VCaP (cell line): Measurements from ENCODE around the gene MRPL16.

Experiments
- H3K27ac ChIP-seq: fragments of 450-650 bp; 2 replicates; pipeline ENCODE4 v1.5.1; 2017
- TF ChIP-seq, protein P1 (sequence below): fragments of 450-650 bp; conservative IDR thresholded peaks from 2 replicates; pipeline ENCODE4 v1.5.1; 2017; ENCODE audit warnings: mild to moderate bottlenecking, moderate library complexity

MRPL16 gene

GRCh38 chr11:59779487-59779886, 31.1 kb downstream of the MRPL16 start:
- TF ChIP-seq, protein P1, sequence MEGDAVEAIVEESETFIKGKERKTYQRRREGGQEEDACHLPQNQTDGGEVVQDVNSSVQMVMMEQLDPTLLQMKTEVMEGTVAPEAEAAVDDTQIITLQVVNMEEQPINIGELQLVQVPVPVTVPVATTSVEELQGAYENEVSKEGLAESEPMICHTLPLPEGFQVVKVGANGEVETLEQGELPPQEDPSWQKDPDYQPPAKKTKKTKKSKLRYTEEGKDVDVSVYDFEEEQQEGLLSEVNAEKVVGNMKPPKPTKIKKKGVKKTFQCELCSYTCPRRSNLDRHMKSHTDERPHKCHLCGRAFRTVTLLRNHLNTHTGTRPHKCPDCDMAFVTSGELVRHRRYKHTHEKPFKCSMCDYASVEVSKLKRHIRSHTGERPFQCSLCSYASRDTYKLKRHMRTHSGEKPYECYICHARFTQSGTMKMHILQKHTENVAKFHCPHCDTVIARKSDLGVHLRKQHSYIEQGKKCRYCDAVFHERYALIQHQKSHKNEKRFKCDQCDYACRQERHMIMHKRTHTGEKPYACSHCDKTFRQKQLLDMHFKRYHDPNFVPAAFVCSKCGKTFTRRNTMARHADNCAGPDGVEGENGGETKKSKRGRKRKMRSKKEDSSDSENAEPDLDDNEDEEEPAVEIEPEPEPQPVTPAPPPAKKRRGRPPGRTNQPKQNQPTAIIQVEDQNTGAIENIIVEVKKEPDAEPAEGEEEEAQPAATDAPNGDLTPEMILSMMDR, result no peak
- no peak overlapping the region for H3K27ac ChIP-seq

GRCh38 chr11:59778122-59778521, 32.5 kb downstream of the MRPL16 start:
- TF ChIP-seq, protein P1, result no peak
- no peak overlapping the region for H3K27ac ChIP-seq

DNA sequence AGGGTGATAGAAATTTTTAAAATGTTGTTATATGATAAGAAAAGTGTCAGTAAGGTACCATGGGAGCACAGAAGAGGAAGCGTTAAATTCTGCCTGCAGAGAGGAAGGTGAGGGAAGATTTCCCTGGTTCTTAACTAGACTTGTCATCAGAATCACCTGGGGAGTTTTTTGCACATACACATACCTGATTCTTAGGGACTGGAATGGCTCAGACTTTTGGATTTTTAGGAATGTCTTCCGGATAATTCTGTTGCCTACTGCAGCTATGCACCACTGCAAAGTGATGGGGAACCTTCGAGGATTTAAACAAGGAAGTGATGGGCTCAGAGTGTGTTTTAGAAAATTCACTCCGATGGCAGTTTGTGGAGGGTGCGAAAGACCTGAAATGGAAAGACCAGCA, 33.5 kb downstream of the MRPL16 start:
- peak overlapping the region; percentile 50 for H3K27ac ChIP-seq
- TF ChIP-seq, protein P1, result no peak

GRCh38 chr11:59776210-59777066, 34.1 kb downstream of the MRPL16 start:
- TF ChIP-seq, protein P1, result no peak
- peak overlapping the region; percentile 50 for H3K27ac ChIP-seq

DNA sequence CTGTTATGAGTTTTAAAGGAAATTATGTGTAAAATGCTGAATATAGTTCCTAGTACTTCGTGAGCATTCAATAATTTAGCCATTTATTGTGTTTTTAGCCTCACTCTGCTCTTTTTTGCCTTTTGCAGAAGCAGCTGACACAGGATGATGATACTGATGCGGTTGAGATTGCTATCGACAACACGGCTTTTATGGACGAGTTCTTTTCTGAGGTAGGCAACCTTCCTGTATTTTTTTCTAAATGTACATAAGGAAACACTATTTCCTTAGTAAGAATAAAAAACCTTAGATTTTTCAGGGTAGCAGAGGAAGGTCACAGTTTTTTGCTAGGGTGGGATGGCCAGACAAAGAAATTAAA, 37.5 kb downstream of the MRPL16 start:
- TF ChIP-seq, protein P1, result no peak
- no peak overlapping the region for H3K27ac ChIP-seq

DNA sequence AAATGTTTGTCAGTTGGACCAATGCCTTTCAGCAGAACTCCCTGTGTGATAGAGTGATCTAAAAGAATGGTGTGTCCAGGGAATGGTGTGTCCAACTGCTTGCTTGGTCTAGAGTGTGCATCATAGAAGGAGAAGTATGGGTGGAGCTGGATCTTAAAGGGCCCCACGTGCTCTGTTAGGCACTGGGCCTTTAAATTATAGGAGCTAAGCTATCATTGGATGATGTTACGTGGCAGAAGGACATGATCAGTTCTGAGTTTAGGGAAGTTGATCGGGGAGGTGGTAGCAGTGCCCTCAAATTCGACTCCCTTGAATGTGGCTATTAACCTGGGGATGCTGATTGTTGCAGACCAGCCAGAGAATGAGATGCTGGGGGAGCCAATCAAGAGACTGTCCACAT, 39.0 kb downstream of the MRPL16 start:
- H3K27ac ChIP-seq, result no peak overlapping the region

GRCh38 chr11:59770869-59771268, 39.7 kb downstream of the MRPL16 start:
- TF ChIP-seq, protein P1, result no peak
- H3K27ac ChIP-seq, result no peak overlapping the region

More for the DNA sequence above, 39.0 kb downstream of the MRPL16 start:
- TF ChIP-seq, protein P1, result no peak
